HepG2 (cell line): ENCODE measurements around the gene MED9. TPM values are rescaled to one million over a fixed set of nuclear protein-coding genes. Genes with fewer than 3 reads are reported as not detected.

ENCODE experiments used
- ATAC-seq: fragments of 200-7000 bp; cut with Tn5 transposase; 3 replicates; pipeline ENCODE4 v1.9.1; 2020; ENCODE audit warnings: mild to moderate bottlenecking, moderate library complexity
- BruUV-seq: library from RNA; stranded (reverse); fragments of 400-500 nt; replicated peaks from 2 replicates; lab custom pipeline; 2021; lab: Mats Ljungman, UMichigan
- CTCF ChIA-PET: fragments of 300-600 bp; formaldehyde crosslinking; extraction: SDS; loops from one replicate; lab custom pipeline; 2021; ENCODE audit warnings: low total read pairs, inconsistent platforms, low intra/inter-chr PET ratio; lab: Yijun Ruan, JAX
- POLR2A ChIA-PET: fragments of 350-600 bp; sonication (Branson Sonifier 250); formaldehyde crosslinking; loops from one replicate; lab custom pipeline; 2020; ENCODE audit warnings: antibody characterized with exemption, inconsistent platforms; lab: Yijun Ruan, JAX
- DNase-seq: peaks from one replicate; pipeline ENCODE4 v3.0.0-alpha.2; 2015; ENCODE audit warnings: low spot score
- FAIRE-seq: peaks from 3 replicates; lab custom pipeline; 2011; peaks lifted over from hg19 to GRCh38; lab: Jason Lieb, UNC
- H2AFZ ChIP-seq: one replicate; pipeline ENCODE4 v1.6.1; 2011; ENCODE audit warnings: low read length, inconsistent platforms
- H3K27ac ChIP-seq: fragments of 300-600 bp; 3 replicates; pipeline ENCODE4 v1.8.0; 2011; ENCODE audit warnings: mixed run types, mild to moderate bottlenecking, mixed read lengths, low read length, inconsistent platforms; ENCODE audit not compliant: insufficient read depth; ENCODE audit errors: extremely low read length
- H3K27me3 ChIP-seq, 2 experiments: fragments of 200-600 bp in 1 of 2; 2 replicates in 1 of 2; 3 replicates in 1 of 2; pipeline versions ENCODE4 v1.6.0 to v1.8.0; 2011; ENCODE audit warnings: low read length in 2 of 2, mild to moderate bottlenecking in 2 of 2, moderate library complexity in 2 of 2, inconsistent platforms in 1 of 2; ENCODE audit not compliant: insufficient read depth in 2 of 2, control insufficient read depth in 1 of 2
- H3K36me3 ChIP-seq, 2 experiments: fragments of 200-600 bp in 1 of 2; replicated peaks in 1 of 2; 2 replicates in 1 of 2; 3 replicates in 1 of 2; pipeline versions ENCODE4 v1.5.1 to v1.8.0; 2011; ENCODE audit warnings: low read length in 2 of 2, inconsistent platforms in 1 of 2; ENCODE audit not compliant: insufficient read depth in 2 of 2, control insufficient read depth in 1 of 2
- H3K4me1 ChIP-seq: 2 replicates; pipeline ENCODE4 v1.5.1; 2012; ENCODE audit warnings: low read length, inconsistent platforms; ENCODE audit not compliant: insufficient read depth
- H3K4me2 ChIP-seq: 2 replicates; pipeline ENCODE4 v1.6.0; 2011; ENCODE audit warnings: low read depth, low read length, inconsistent platforms
- H3K4me3 ChIP-seq, 3 experiments: fragments of 200-600 bp in 1 of 3; sonication (generic), shearing (Covaris generic) in 1 of 3; replicated peaks in 1 of 3; 2 replicates each; pipeline ENCODE4 v1.5.1; 2011 to 2016; ENCODE audit warnings: low read length in 3 of 3, inconsistent platforms in 2 of 3, low read depth in 2 of 3, mild to moderate bottlenecking in 2 of 3, control low read depth in 1 of 3, mixed read lengths in 1 of 3; ENCODE audit not compliant: insufficient read depth in 1 of 3
- H3K79me2 ChIP-seq: one replicate; pipeline ENCODE4 v1.6.1; 2011; ENCODE audit warnings: low read length, inconsistent platforms; ENCODE audit not compliant: insufficient read depth
- H3K9ac ChIP-seq: 2 replicates; pipeline ENCODE4 v1.6.0; 2011; ENCODE audit warnings: mild to moderate bottlenecking, low read depth, low read length, inconsistent platforms; ENCODE audit not compliant: insufficient read depth
- H3K9me3 ChIP-seq: 2 replicates; pipeline ENCODE4 v1.5.1; 2012; ENCODE audit warnings: mild to moderate bottlenecking, low read length
- H4K20me1 ChIP-seq: 2 replicates; pipeline ENCODE4 v1.6.0; 2011; ENCODE audit warnings: inconsistent platforms, mild to moderate bottlenecking, low read length, moderate library complexity; ENCODE audit not compliant: insufficient read depth
- ATAD3A ChIP-seq: sonication (generic); formaldehyde crosslinking; IDR thresholded peaks from 2 replicates; pipeline ENCODE4 v1.4.0; 2020; ENCODE audit warnings: missing genetic modification reagents
- CHCHD3 ChIP-seq: sonication (generic); formaldehyde crosslinking; IDR thresholded peaks from 2 replicates; pipeline ENCODE4 v1.8.0; 2022; ENCODE audit warnings: mild to moderate bottlenecking, missing genetic modification reagents, moderate library complexity
- KDM5A ChIP-seq: fragments of 200-600 bp; sonication (generic); IDR thresholded peaks from 2 replicates; pipeline ENCODE4 v1.7.0; 2018; ENCODE audit warnings: antibody characterized with exemption, mild to moderate bottlenecking, low read length, borderline replicate concordance
- NFKBIZ ChIP-seq: IDR thresholded peaks from 2 replicates; pipeline ENCODE4 v1.6.1; 2018; ENCODE audit warnings: missing genetic modification reagents, missing compliant biosample characterization
- PLSCR1 ChIP-seq: sonication (generic); formaldehyde crosslinking; IDR thresholded peaks from 2 replicates; pipeline ENCODE4 v1.5.0; 2020; ENCODE audit warnings: missing genetic modification reagents, mild to moderate bottlenecking, borderline replicate concordance
- RBFOX2 ChIP-seq: fragments of 200-400 bp; formaldehyde crosslinking; IDR thresholded peaks from 2 replicates; pipeline ENCODE4 v1.6.1; 2017; ENCODE audit warnings: low read depth, mild to moderate bottlenecking, low read length
- SIN3A ChIP-seq: IDR thresholded peaks from 2 replicates; pipeline ENCODE4 v1.6.1; 2011; ENCODE audit warnings: low read depth, mild to moderate bottlenecking, control low read depth, low read length, borderline replicate concordance
- ZFP36L2 ChIP-seq: sonication (generic); formaldehyde crosslinking; IDR thresholded peaks from 2 replicates; pipeline ENCODE4 v1.4.0; 2020; ENCODE audit warnings: missing genetic modification reagents
- ZNF207 ChIP-seq: fragments of 450-650 bp; IDR thresholded peaks from 2 replicates; pipeline ENCODE4 v1.6.1; 2016; ENCODE audit warnings: antibody characterized with exemption, borderline replicate concordance
- ZNF354B ChIP-seq: sonication (generic); formaldehyde crosslinking; IDR thresholded peaks from 2 replicates; pipeline ENCODE4 v1.8.0; 2022; ENCODE audit warnings: mild to moderate bottlenecking, missing genetic modification reagents
- ZNF558 ChIP-seq: sonication (generic); formaldehyde crosslinking; IDR thresholded peaks from 2 replicates; pipeline ENCODE4 v1.9.0; 2022; ENCODE audit warnings: mild to moderate bottlenecking, missing genetic modification reagents, borderline replicate concordance
- WGBS: methylation state at CpG from one replicate; pipeline ENCODE4 v1.1.6; 2017; ENCODE audit warnings: low lambda C conversion rate; 5-methylcytosine and 5-hydroxymethylcytosine counted together
- in situ Hi-C: cut with HindIII; loops from 2 replicates; pipeline ENCODE4 v1.10.0; 2017; ENCODE audit warnings: low pct_unique_long_range_greater_than_20kb; ENCODE audit not compliant: extremely low pct_ligation_motif_present
- intact Hi-C: fragments of 100-400 bp; cut with micrococcal nuclease; formaldehyde crosslinking; loops from one replicate; pipeline ENCODE4 v1.10.0; 2022; ENCODE audit not compliant: unreplicated experiment
- polyA plus RNA-seq, 8 experiments: library from polyadenylated mRNA; depleted of rRNA in 3 of 8; stranded (reverse) in 7 of 8; unstranded in 1 of 8; fragments of >200 nt; fragmentation: Illumina TruSeq in 4 of 8; extraction: Trizol in 4 of 8; gene quantifications; 2 replicates each; pipeline versions ENCODE4 v1.2.1 to v1.2.3, GENCODE V29; 2011 to 2016; ENCODE audit warnings: low read depth in 4 of 8, missing spikeins in 1 of 8, mixed read lengths in 1 of 8; ENCODE audit not compliant: insufficient read depth in 1 of 8
- total RNA-seq, 5 experiments: library from RNA; depleted of rRNA; stranded (reverse); fragments of >200 nt; fragmentation: Illumina TruSeq; extraction: Trizol; gene quantifications; 2 replicates each; pipeline ENCODE4 v1.2.3, GENCODE V29; 2016; ENCODE audit warnings: low read depth in 1 of 5
- TF ChIP-seq, protein P1 (sequence below), 2 experiments: fragments of 450-650 bp in 1 of 2; sonication (generic) in 1 of 2; formaldehyde crosslinking; IDR thresholded peaks; 2 replicates each; pipeline versions ENCODE4 v1.5.0 to v1.8.0; 2020 to 2022; ENCODE audit warnings: mild to moderate bottlenecking in 1 of 2, missing genetic modification reagents in 1 of 2

Gene MED9
- total and polyA plus RNA-seq, 2 of the 13 experiments (the other 11 are each of a cell fraction or from before 2014, with no cell fraction given), result 11.9 to 15.1 TPM

DNA sequence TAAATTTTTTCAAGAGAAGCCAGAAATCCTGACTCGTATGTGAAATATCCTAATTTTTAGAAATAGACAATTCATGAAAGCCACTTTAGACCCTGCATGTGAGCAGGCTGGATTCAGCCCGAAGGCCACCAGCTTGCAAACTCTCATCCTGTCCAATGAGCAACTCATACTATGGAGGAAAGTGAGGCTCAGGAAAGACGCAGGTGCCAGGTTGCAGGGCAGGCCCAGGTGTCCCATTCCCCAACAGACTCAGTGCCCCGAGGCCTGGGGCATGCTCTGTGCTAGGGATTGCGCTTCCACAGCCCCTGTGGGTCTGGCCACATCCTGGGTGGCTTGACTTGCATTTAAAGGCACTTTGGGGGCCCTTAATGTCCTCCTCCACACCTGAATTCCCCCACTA lies 36.1 kb downstream of the MED9 start:
- WGBS, result 97% methylated on average over 3 of the region's 5 CpGs
- ChIA-PET CTCF (no interaction called here), POLR2A (no interaction called here)
- in situ Hi-C loops (no loop called here), intact Hi-C loops (no loop called here)
- no peaks in the 10 kb centered on the region for H3K27me3 ChIP-seq
- no TSS peak for BruUV-seq
- no peaks in the 10 kb centered on the region for H3K36me3 ChIP-seq
- ATAC-seq (no peak), DNase-seq (no peak), FAIRE-seq (no peak)
- TF ChIP-seq ZNF354B, result no peak
- TF ChIP-seq CHCHD3, result no peak
- no peak for TF ChIP-seq ZNF207
- no peak for TF ChIP-seq ATAD3A
- no peak for TF ChIP-seq NFKBIZ (CRISPR knock-in tag)
- no peak for TF ChIP-seq ZNF558 (CRISPR knock-in tag)
- TF ChIP-seq RBFOX2, result no peak
- TF ChIP-seq ZFP36L2, result no peak
- no peak for TF ChIP-seq KDM5A
- TF ChIP-seq, protein P1, sequence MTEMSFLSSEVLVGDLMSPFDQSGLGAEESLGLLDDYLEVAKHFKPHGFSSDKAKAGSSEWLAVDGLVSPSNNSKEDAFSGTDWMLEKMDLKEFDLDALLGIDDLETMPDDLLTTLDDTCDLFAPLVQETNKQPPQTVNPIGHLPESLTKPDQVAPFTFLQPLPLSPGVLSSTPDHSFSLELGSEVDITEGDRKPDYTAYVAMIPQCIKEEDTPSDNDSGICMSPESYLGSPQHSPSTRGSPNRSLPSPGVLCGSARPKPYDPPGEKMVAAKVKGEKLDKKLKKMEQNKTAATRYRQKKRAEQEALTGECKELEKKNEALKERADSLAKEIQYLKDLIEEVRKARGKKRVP (CRISPR knock-in tag; IDR thresholded peaks at IDR 0.05), result no peak
- no peak for TF ChIP-seq PLSCR1
- TF ChIP-seq SIN3A, result no peak
- H3K4me1 ChIP-seq, result no peaks in the 10 kb centered on the region
- H3K79me2 ChIP-seq, result no peaks in the 10 kb centered on the region
- no peak overlapping the region for H3K27ac ChIP-seq
- no peak overlapping the region for H3K4me3 ChIP-seq
- no peak overlapping the region for H3K9ac ChIP-seq
- no peaks in the 10 kb centered on the region for H4K20me1 ChIP-seq
- no peak overlapping the region for H2AFZ ChIP-seq
- no peaks in the 10 kb centered on the region for H3K9me3 ChIP-seq
- H3K4me2 ChIP-seq, result no peak overlapping the region
